ENCODE results near the gene TMCO4. TPM values are rescaled to one million over a fixed set of nuclear protein-coding genes. Genes with fewer than 3 reads are reported as not detected.

Gene TMCO4
- total and polyA plus RNA-seq, 2 of the 8 experiments (the other 6 are each of a cell fraction or from before 2014, with no cell fraction given): 3.0 to 3.1 TPM

DNA sequence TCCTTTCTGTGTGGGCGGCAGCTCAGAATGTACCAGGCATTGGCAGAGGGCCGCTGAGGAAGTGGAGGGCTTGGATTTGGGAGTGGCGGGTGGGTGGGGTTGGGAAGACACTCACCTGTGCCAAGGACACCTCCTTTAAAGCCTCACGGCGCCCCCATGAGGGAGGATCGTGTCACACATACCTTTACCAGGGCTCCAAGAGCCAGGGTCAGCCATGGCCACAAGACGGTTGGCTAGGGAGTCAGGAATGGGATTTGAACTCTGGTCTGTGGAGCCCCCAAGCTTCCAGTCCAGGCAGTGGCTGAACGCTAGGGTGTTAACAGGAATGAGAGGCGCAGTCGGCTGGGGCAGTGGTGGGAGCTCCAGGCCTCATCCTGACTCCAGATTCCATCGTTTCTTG, 151.0 kb downstream of the TMCO4 start (continued):
- TF ChIP-seq, protein P1, sequence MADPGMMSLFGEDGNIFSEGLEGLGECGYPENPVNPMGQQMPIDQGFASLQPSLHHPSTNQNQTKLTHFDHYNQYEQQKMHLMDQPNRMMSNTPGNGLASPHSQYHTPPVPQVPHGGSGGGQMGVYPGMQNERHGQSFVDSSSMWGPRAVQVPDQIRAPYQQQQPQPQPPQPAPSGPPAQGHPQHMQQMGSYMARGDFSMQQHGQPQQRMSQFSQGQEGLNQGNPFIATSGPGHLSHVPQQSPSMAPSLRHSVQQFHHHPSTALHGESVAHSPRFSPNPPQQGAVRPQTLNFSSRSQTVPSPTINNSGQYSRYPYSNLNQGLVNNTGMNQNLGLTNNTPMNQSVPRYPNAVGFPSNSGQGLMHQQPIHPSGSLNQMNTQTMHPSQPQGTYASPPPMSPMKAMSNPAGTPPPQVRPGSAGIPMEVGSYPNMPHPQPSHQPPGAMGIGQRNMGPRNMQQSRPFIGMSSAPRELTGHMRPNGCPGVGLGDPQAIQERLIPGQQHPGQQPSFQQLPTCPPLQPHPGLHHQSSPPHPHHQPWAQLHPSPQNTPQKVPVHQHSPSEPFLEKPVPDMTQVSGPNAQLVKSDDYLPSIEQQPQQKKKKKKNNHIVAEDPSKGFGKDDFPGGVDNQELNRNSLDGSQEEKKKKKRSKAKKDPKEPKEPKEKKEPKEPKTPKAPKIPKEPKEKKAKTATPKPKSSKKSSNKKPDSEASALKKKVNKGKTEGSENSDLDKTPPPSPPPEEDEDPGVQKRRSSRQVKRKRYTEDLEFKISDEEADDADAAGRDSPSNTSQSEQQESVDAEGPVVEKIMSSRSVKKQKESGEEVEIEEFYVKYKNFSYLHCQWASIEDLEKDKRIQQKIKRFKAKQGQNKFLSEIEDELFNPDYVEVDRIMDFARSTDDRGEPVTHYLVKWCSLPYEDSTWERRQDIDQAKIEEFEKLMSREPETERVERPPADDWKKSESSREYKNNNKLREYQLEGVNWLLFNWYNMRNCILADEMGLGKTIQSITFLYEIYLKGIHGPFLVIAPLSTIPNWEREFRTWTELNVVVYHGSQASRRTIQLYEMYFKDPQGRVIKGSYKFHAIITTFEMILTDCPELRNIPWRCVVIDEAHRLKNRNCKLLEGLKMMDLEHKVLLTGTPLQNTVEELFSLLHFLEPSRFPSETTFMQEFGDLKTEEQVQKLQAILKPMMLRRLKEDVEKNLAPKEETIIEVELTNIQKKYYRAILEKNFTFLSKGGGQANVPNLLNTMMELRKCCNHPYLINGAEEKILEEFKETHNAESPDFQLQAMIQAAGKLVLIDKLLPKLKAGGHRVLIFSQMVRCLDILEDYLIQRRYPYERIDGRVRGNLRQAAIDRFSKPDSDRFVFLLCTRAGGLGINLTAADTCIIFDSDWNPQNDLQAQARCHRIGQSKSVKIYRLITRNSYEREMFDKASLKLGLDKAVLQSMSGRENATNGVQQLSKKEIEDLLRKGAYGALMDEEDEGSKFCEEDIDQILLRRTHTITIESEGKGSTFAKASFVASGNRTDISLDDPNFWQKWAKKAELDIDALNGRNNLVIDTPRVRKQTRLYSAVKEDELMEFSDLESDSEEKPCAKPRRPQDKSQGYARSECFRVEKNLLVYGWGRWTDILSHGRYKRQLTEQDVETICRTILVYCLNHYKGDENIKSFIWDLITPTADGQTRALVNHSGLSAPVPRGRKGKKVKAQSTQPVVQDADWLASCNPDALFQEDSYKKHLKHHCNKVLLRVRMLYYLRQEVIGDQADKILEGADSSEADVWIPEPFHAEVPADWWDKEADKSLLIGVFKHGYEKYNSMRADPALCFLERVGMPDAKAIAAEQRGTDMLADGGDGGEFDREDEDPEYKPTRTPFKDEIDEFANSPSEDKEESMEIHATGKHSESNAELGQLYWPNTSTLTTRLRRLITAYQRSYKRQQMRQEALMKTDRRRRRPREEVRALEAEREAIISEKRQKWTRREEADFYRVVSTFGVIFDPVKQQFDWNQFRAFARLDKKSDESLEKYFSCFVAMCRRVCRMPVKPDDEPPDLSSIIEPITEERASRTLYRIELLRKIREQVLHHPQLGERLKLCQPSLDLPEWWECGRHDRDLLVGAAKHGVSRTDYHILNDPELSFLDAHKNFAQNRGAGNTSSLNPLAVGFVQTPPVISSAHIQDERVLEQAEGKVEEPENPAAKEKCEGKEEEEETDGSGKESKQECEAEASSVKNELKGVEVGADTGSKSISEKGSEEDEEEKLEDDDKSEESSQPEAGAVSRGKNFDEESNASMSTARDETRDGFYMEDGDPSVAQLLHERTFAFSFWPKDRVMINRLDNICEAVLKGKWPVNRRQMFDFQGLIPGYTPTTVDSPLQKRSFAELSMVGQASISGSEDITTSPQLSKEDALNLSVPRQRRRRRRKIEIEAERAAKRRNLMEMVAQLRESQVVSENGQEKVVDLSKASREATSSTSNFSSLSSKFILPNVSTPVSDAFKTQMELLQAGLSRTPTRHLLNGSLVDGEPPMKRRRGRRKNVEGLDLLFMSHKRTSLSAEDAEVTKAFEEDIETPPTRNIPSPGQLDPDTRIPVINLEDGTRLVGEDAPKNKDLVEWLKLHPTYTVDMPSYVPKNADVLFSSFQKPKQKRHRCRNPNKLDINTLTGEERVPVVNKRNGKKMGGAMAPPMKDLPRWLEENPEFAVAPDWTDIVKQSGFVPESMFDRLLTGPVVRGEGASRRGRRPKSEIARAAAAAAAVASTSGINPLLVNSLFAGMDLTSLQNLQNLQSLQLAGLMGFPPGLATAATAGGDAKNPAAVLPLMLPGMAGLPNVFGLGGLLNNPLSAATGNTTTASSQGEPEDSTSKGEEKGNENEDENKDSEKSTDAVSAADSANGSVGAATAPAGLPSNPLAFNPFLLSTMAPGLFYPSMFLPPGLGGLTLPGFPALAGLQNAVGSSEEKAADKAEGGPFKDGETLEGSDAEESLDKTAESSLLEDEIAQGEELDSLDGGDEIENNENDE (IDR thresholded peaks at IDR 0.05; ENCODE audit: insufficient replicate concordance, low read length): no peak
- TF ChIP-seq SAP30 (IDR thresholded peaks at IDR 0.05; ENCODE audit: insufficient read depth, insufficient replicate concordance, low read length) (no peak), YY1 (IDR thresholded peaks at IDR 0.05; ENCODE audit: low read depth, low read length) (peak; percentile 78), SIN3A (conservative IDR thresholded peaks at IDR 0.05 in 1 of 2, IDR thresholded peaks at IDR 0.05 in 1 of 2; ENCODE audit: low read depth in 1 of 2, low read length in 2 of 2) (peak in 1 of 2 experiments; percentile 64; a peak in 1 of 4 replicates)

Measured in H1 (cell line).